PC-9 (cell line): ENCODE measurements around the gene GDF7.

ENCODE experiments used
- CTCF ChIP-seq: fragments of 200-600 bp; sonication (generic); conservative IDR thresholded peaks from 2 replicates; pipeline ENCODE4 v1.6.1; 2017; ENCODE audit warnings: mixed run types, antibody characterized with exemption, mild to moderate bottlenecking, moderate library complexity
- EZH2 ChIP-seq: fragments of 200-600 bp; sonication (generic); IDR thresholded peaks from 2 replicates; pipeline ENCODE4 v1.8.0; 2017; ENCODE audit warnings: antibody characterized with exemption, low read depth

DNA sequence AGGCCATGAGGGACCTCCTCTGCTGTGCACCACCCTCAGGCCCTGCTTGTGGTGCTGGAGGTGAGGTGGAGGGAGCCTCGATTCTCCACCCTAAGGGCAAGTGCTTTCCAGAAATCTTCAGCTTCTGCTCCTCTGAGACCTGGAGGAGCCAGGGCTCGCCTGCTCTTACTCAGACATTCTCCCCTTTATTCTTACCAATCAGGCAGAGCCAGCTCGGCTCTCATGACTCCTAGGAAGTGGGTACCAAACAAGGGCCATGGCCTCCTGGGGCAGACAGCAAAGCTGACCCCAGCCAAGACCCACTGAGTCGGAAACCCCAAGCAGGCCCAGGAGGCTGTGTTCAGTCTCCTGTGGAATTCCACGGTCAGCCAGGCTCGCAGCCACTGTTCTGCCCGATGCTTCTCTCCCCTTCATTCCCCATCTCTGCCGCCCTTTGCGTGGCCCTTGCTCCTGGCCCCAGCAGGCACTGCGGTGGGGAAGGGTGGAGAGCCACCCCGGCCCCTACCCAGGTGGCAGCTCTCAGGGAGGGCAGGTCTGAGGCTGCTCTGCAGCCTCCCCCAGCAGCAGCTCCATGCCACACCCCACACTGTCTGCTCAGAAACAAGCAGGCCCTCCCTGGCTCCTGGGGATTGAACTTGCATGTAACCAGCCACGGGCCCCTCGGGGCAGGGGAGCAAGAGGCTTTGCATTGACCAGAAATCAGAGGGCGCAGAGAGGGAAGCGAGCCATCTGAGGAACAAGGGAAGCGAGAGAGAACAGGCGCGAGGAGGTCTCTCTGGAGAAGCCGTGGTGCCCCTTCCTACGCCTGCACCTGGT is 40.0 kb upstream of the GDF7 start:
- no peak for TF ChIP-seq CTCF
- TF ChIP-seq EZH2, result no peak
